Measurements from ENCODE around the gene CBX2.

CBX2 gene

GRCh38 chr17:79810130-79811010, 32.4 kb downstream of the CBX2 start:
- Histone ChIP-seq H2AFZ (ENCODE audit: low read depth, low read length, severe bottlenecking) (no peak overlapping the region), H3K27me3 (ENCODE audit: low read length) (no peaks in the 10 kb centered on the region), H3K9ac (ENCODE audit: low read length) (no peak overlapping the region), H3F3A (ENCODE audit: insufficient read depth) (peaks cover 3% of the 10 kb centered on the region; the same call in 1 of the 2 replicates), H3K9me3 (ENCODE audit: insufficient read depth, low read length) (no peaks in the 10 kb centered on the region), H3K27ac (ENCODE audit: low read depth, low read length) (no peak overlapping the region), H3K4me3 (ENCODE audit: insufficient read depth, low read length, poor library complexity, severe bottlenecking) (no peak overlapping the region), H3K4me2 (ENCODE audit: low read depth, low read length, poor library complexity, severe bottlenecking) (peak overlapping the region; percentile 36), H3K36me3 (ENCODE audit: low read length) (no peaks in the 10 kb centered on the region), H4K20me1 (ENCODE audit: low read depth, low read length) (no peaks in the 10 kb centered on the region), H3K9me2 (replicated peaks; ENCODE audit: insufficient read depth, low read length) (no peaks in the 10 kb centered on the region), H3K79me2 (ENCODE audit: insufficient read depth, low read length) (no peaks in the 10 kb centered on the region)
- no peak for TF ChIP-seq EZH2phosphoT487 (conservative IDR thresholded peaks at IDR 0.05; ENCODE audit: low read length)
- no peak for TF ChIP-seq CTCF (IDR thresholded peaks at IDR 0.05; ENCODE audit: insufficient read depth, low read length, poor library complexity, severe bottlenecking)

- TF ChIP-seq CTCF (IDR thresholded peaks at IDR 0.05; ENCODE audit: insufficient read depth, low read length, poor library complexity, severe bottlenecking) = no peak
- TF ChIP-seq EZH2phosphoT487 (conservative IDR thresholded peaks at IDR 0.05; ENCODE audit: low read length) = no peak
- Histone ChIP-seq H3K36me3 (ENCODE audit: low read length) (no peaks in the 10 kb centered on the region), H3K4me2 (ENCODE audit: low read depth, low read length, poor library complexity, severe bottlenecking) (no peak overlapping the region), H3K9me3 (ENCODE audit: insufficient read depth, low read length) (no peaks in the 10 kb centered on the region), H3K9ac (ENCODE audit: low read length) (no peak overlapping the region), H3K4me3 (ENCODE audit: insufficient read depth, low read length, poor library complexity, severe bottlenecking) (no peak overlapping the region), H3K9me2 (replicated peaks; ENCODE audit: insufficient read depth, low read length) (no peaks in the 10 kb centered on the region), H3F3A (ENCODE audit: insufficient read depth) (no peaks in the 10 kb centered on the region), H2AFZ (ENCODE audit: low read depth, low read length, severe bottlenecking) (no peak overlapping the region), H3K79me2 (ENCODE audit: insufficient read depth, low read length) (no peaks in the 10 kb centered on the region), H3K27me3 (ENCODE audit: low read length) (no peaks in the 10 kb centered on the region), H4K20me1 (ENCODE audit: low read depth, low read length) (no peaks in the 10 kb centered on the region), H3K27ac (ENCODE audit: low read depth, low read length) (no peak overlapping the region)
These were observed 33.3 kb downstream of the CBX2 start for GRCh38 chr17:79811011-79811867.

GRCh38 chr17:79811868-79812352, 34.0 kb downstream of the CBX2 start:
- Histone ChIP-seq H2AFZ (ENCODE audit: low read depth, low read length, severe bottlenecking) (no peak overlapping the region), H3F3A (ENCODE audit: insufficient read depth) (no peaks in the 10 kb centered on the region), H3K36me3 (ENCODE audit: low read length) (no peaks in the 10 kb centered on the region), H3K9me3 (ENCODE audit: insufficient read depth, low read length) (no peaks in the 10 kb centered on the region), H3K27ac (ENCODE audit: low read depth, low read length) (no peak overlapping the region), H3K9ac (ENCODE audit: low read length) (no peak overlapping the region), H3K9me2 (replicated peaks; ENCODE audit: insufficient read depth, low read length) (no peaks in the 10 kb centered on the region), H4K20me1 (ENCODE audit: low read depth, low read length) (no peaks in the 10 kb centered on the region), H3K27me3 (ENCODE audit: low read length) (no peaks in the 10 kb centered on the region), H3K4me2 (ENCODE audit: low read depth, low read length, poor library complexity, severe bottlenecking) (no peak overlapping the region), H3K79me2 (ENCODE audit: insufficient read depth, low read length) (no peaks in the 10 kb centered on the region), H3K4me3 (ENCODE audit: insufficient read depth, low read length, poor library complexity, severe bottlenecking) (no peak overlapping the region)
- TF ChIP-seq EZH2phosphoT487 (conservative IDR thresholded peaks at IDR 0.05; ENCODE audit: low read length) = no peak
- TF ChIP-seq CTCF (IDR thresholded peaks at IDR 0.05; ENCODE audit: insufficient read depth, low read length, poor library complexity, severe bottlenecking) = no peak

All from SU-DHL-6 (cell line).